GM12891 (cell line): Measurements from ENCODE around the gene HMX3.

Source experiments
- POLR2A ChIP-seq: IDR thresholded peaks from 2 replicates; pipeline ENCODE4 v1.6.1; 2011; ENCODE audit warnings: low read depth, low read length, control low read depth
- POLR2AphosphoS5 ChIP-seq: IDR thresholded peaks from 2 replicates; pipeline ENCODE4 v1.6.1; 2011; ENCODE audit warnings: low read depth, low read length, control low read depth
- SPI1 ChIP-seq: IDR thresholded peaks from 2 replicates; pipeline ENCODE4 v1.6.1; 2011; ENCODE audit warnings: low read depth, low read length, control low read depth

DNA sequence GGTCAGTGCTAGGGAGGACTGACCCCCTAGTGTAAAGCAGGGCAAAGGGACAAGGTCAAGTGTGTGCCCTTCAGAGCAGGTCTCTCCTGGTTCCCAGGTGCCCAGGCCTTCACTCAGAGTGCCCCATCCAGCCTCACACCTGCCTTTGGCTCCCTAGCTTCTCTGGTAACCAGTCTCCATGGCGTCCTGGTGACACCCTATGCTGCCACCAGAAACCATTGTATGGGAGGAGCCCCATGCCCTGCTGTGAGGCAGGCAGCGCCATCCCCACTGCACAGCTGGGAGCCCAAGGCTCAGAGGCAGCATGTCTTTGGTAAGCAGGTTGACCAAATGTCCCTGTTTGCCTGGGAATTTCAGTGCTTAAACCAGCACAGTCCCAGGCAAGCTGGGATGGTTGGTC lies 33.1 kb upstream of the HMX3 start:
- TF ChIP-seq POLR2AphosphoS5 (no peak), POLR2A (no peak), SPI1 (no peak)
